DOHH2 (cell line): Measurements from ENCODE around the gene SCAMP5.

ENCODE experiments used
- H3F3A ChIP-seq: fragments of 200-600 bp; sonication (generic), shearing (Covaris generic); 2 replicates; pipeline ENCODE4 v1.6.0; 2016; ENCODE audit warnings: antibody characterized with exemption, mild to moderate bottlenecking; ENCODE audit not compliant: control insufficient read depth, insufficient read depth
- H3K27ac ChIP-seq: fragments of 200-600 bp; sonication (generic); 2 replicates; pipeline ENCODE4 v1.5.1; 2014; ENCODE audit warnings: low read depth, mild to moderate bottlenecking, low read length, moderate library complexity
- H3K27me3 ChIP-seq: fragments of 200-600 bp; sonication (generic); 2 replicates; pipeline ENCODE4 v1.6.1; 2014; ENCODE audit warnings: mild to moderate bottlenecking, low read length, mixed read lengths; ENCODE audit not compliant: control insufficient read depth
- H3K36me3 ChIP-seq: fragments of 200-600 bp; sonication (generic); 2 replicates; pipeline ENCODE4 v1.6.1; 2014; ENCODE audit warnings: mild to moderate bottlenecking, low read length, moderate library complexity, mixed read lengths; ENCODE audit not compliant: control insufficient read depth
- H3K4me1 ChIP-seq: fragments of 200-600 bp; sonication (generic); 2 replicates; pipeline ENCODE4 v1.6.1; 2014; ENCODE audit warnings: mild to moderate bottlenecking, low read length, mixed read lengths; ENCODE audit not compliant: control insufficient read depth
- H3K4me2 ChIP-seq: fragments of 200-600 bp; sonication (generic); 2 replicates; pipeline ENCODE4 v1.6.0; 2014; ENCODE audit warnings: mild to moderate bottlenecking, low read length, moderate library complexity
- H3K4me3 ChIP-seq: fragments of 200-600 bp; sonication (generic); 2 replicates; pipeline ENCODE4 v1.5.1; 2014; ENCODE audit warnings: mild to moderate bottlenecking, low read length, mixed read lengths
- H3K79me2 ChIP-seq: fragments of 200-600 bp; sonication (generic); 2 replicates; pipeline ENCODE4 v1.6.1; 2014; ENCODE audit warnings: mild to moderate bottlenecking, low read length, mixed read lengths; ENCODE audit not compliant: control insufficient read depth
- H3K9me2 ChIP-seq: fragments of 200-600 bp; sonication (generic); replicated peaks from 2 replicates; pipeline ENCODE4 v1.6.1; 2014; ENCODE audit warnings: mild to moderate bottlenecking, low read length, mixed read lengths; ENCODE audit not compliant: control insufficient read depth
- H3K9me3 ChIP-seq: fragments of 200-600 bp; sonication (generic); 2 replicates; pipeline ENCODE4 v1.6.1; 2014; ENCODE audit warnings: antibody characterized with exemption, low read length, mixed read lengths; ENCODE audit not compliant: control insufficient read depth, insufficient read depth
- H4K20me1 ChIP-seq: fragments of 200-600 bp; sonication (generic); 2 replicates; pipeline ENCODE4 v1.6.0; 2014; ENCODE audit warnings: low read depth, mild to moderate bottlenecking, antibody characterized with exemption, low read length, moderate library complexity; ENCODE audit not compliant: control insufficient read depth, insufficient read depth
- EZH2phosphoT487 ChIP-seq: fragments of 200-600 bp; sonication (generic); IDR thresholded peaks from 2 replicates; pipeline ENCODE4 v1.6.1; 2017; ENCODE audit warnings: borderline replicate concordance, mild to moderate bottlenecking, antibody characterized with exemption, low read length, moderate library complexity, mixed read lengths
- TF ChIP-seq, protein P1 (sequence below): fragments of 200-600 bp; sonication (generic); IDR thresholded peaks from one replicate; pipeline ENCODE4 v1.5.1; 2014; ENCODE audit warnings: antibody characterized with exemption, mild to moderate bottlenecking, low read depth, low read length; ENCODE audit not compliant: poor library complexity, severe bottlenecking

Gene SCAMP5

DNA sequence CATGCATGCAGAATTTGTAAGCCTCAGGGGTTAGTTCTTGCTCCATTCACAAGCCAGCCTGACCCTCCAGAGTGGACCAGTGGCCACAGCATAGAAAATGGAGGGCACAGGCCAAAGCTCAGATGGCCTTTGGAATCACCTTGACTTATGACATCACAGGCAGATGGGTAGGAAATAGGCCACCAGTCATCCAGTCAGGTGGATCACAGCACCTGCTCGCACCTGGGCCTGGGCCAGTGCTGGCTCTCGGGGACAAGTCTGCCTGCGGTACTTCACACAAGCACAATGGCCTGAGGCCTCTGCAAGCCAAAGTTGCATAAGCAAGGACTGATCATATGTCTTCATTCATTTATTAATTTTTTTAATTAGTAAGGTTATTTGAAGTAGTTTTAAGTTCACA is 67.3 kb downstream of the SCAMP5 start:
- Histone ChIP-seq H3F3A (no peaks in the 10 kb centered on the region), H3K4me2 (no peak overlapping the region), H3K9me2 (no peaks in the 10 kb centered on the region), H3K9me3 (no peaks in the 10 kb centered on the region), H3K4me3 (no peak overlapping the region), H3K36me3 (no peaks in the 10 kb centered on the region), H3K4me1 (no peaks in the 10 kb centered on the region), H3K27ac (no peak overlapping the region), H3K27me3 (no peaks in the 10 kb centered on the region), H3K79me2 (no peaks in the 10 kb centered on the region), H4K20me1 (no peaks in the 10 kb centered on the region)
- TF ChIP-seq EZH2phosphoT487, result no peak
- TF ChIP-seq, protein P1, sequence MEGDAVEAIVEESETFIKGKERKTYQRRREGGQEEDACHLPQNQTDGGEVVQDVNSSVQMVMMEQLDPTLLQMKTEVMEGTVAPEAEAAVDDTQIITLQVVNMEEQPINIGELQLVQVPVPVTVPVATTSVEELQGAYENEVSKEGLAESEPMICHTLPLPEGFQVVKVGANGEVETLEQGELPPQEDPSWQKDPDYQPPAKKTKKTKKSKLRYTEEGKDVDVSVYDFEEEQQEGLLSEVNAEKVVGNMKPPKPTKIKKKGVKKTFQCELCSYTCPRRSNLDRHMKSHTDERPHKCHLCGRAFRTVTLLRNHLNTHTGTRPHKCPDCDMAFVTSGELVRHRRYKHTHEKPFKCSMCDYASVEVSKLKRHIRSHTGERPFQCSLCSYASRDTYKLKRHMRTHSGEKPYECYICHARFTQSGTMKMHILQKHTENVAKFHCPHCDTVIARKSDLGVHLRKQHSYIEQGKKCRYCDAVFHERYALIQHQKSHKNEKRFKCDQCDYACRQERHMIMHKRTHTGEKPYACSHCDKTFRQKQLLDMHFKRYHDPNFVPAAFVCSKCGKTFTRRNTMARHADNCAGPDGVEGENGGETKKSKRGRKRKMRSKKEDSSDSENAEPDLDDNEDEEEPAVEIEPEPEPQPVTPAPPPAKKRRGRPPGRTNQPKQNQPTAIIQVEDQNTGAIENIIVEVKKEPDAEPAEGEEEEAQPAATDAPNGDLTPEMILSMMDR, result no peak

DNA sequence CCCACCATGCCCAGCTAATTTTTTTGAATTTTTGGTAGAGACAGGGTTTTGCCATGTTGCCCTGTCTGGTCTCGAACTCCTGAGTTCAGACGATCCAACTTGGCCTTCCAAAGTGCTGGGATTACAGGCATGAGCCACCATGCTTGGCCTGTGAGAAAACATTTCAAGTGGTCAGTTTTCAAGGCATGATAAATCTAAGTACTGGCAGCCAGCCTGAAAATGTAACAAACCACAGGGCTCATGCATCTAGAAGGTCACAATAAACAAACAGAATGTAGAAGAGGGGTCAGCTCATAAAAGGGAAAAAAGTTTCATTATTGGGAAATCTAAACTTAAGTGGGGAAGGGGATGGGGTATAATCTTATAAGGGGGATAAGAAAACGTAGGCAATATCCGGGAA is 68.0 kb downstream of the SCAMP5 start:
- H3K4me2 ChIP-seq, result no peak overlapping the region
- no peaks in the 10 kb centered on the region for H3K79me2 ChIP-seq
- H3K4me3 ChIP-seq, result no peak overlapping the region
- no peaks in the 10 kb centered on the region for H3F3A ChIP-seq
- no peaks in the 10 kb centered on the region for H3K36me3 ChIP-seq
- no peaks in the 10 kb centered on the region for H3K9me3 ChIP-seq
- H3K27ac ChIP-seq, result no peak overlapping the region
- no peaks in the 10 kb centered on the region for H3K9me2 ChIP-seq
- no peaks in the 10 kb centered on the region for H3K27me3 ChIP-seq
- TF ChIP-seq, protein P1, result no peak
- no peak for TF ChIP-seq EZH2phosphoT487
- H3K4me1 ChIP-seq, result no peaks in the 10 kb centered on the region
- no peaks in the 10 kb centered on the region for H4K20me1 ChIP-seq

DNA sequence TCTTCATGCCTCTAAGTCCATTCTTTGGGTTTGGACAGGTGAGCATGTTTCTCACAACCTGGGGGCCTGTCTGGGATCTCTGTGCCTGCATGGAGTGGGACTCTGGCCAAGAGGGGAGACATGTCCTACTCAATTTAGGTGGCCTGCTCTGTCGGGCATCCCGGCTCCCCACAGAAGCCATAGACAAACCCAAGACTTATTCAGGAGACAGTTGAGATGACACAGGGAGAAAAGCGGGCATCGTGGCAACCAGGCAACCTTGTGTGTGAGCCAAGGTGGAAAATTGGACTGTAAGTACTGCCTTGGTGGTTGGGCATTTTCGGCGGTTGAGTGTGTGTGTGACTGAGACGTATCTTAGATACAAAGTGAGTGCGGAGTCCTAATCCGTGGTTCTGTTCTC is 68.5 kb downstream of the SCAMP5 start:
- Histone ChIP-seq H3K36me3 (no peaks in the 10 kb centered on the region), H3K79me2 (no peaks in the 10 kb centered on the region), H3K27me3 (no peaks in the 10 kb centered on the region), H3K4me1 (peaks cover 2% of the 10 kb centered on the region), H3K4me3 (no peak overlapping the region), H3K9me2 (no peaks in the 10 kb centered on the region), H3K9me3 (no peaks in the 10 kb centered on the region), H3F3A (no peaks in the 10 kb centered on the region), H3K4me2 (no peak overlapping the region), H4K20me1 (no peaks in the 10 kb centered on the region), H3K27ac (no peak overlapping the region)
- TF ChIP-seq EZH2phosphoT487, result no peak
- TF ChIP-seq, protein P1, result no peak

GRCh38 chr15:75064846-75065245 is 69.5 kb downstream of the SCAMP5 start:
- no peak overlapping the region for H3K4me2 ChIP-seq
- no peak overlapping the region for H3K4me3 ChIP-seq
- no peaks in the 10 kb centered on the region for H4K20me1 ChIP-seq
- no peaks in the 10 kb centered on the region for H3F3A ChIP-seq
- no peaks in the 10 kb centered on the region for H3K27me3 ChIP-seq
- peaks cover 12% of the 10 kb centered on the region for H3K4me1 ChIP-seq
- no peak for TF ChIP-seq EZH2phosphoT487
- TF ChIP-seq, protein P1, result no peak
- no peaks in the 10 kb centered on the region for H3K36me3 ChIP-seq
- no peaks in the 10 kb centered on the region for H3K79me2 ChIP-seq
- H3K27ac ChIP-seq, result no peak overlapping the region
- H3K9me3 ChIP-seq, result no peaks in the 10 kb centered on the region
- H3K9me2 ChIP-seq, result no peaks in the 10 kb centered on the region
